OCI-LY1 (cell line): ENCODE results near the gene HORMAD2.

Source experiments
- H2AFZ ChIP-seq: fragments of 200-600 bp; sonication (generic), shearing (Covaris generic); 2 replicates; pipeline ENCODE4 v1.6.0; 2014; ENCODE audit warnings: antibody characterized with exemption, mild to moderate bottlenecking, low read length
- H3F3A ChIP-seq: fragments of 200-600 bp; sonication (generic), shearing (Covaris generic); 2 replicates; pipeline ENCODE4 v1.6.0; 2014; ENCODE audit warnings: mild to moderate bottlenecking, antibody characterized with exemption, low read length, moderate library complexity; ENCODE audit not compliant: insufficient read depth
- H3K27ac ChIP-seq: fragments of 200-600 bp; sonication (generic); 2 replicates; pipeline ENCODE4 v1.5.1; 2014; ENCODE audit warnings: low read length, mixed run types, mild to moderate bottlenecking, low read depth; ENCODE audit not compliant: poor library complexity, severe bottlenecking
- H3K27me3 ChIP-seq: fragments of 200-600 bp; sonication (generic); 2 replicates; pipeline ENCODE4 v1.6.0; 2014; ENCODE audit warnings: antibody characterized with exemption, mild to moderate bottlenecking, low read length, moderate library complexity; ENCODE audit not compliant: insufficient read depth
- H3K36me3 ChIP-seq: fragments of 200-600 bp; sonication (generic); 2 replicates; pipeline ENCODE4 v1.6.1; 2014; ENCODE audit warnings: mild to moderate bottlenecking, antibody characterized with exemption, low read length, moderate library complexity, mixed read lengths; ENCODE audit not compliant: insufficient read depth
- H3K4me1 ChIP-seq: fragments of 200-600 bp; sonication (generic); 2 replicates; pipeline ENCODE4 v1.5.1; 2014; ENCODE audit warnings: mild to moderate bottlenecking, low read length, moderate library complexity; ENCODE audit not compliant: insufficient read depth, severe bottlenecking
- H3K4me2 ChIP-seq: fragments of 200-600 bp; sonication (generic), shearing (Covaris generic); 2 replicates; pipeline ENCODE4 v1.6.1; 2014; ENCODE audit warnings: low read length
- H3K4me3 ChIP-seq: fragments of 200-600 bp; sonication (generic); 2 replicates; pipeline ENCODE4 v1.5.1; 2014; ENCODE audit warnings: low read length, low read depth, mild to moderate bottlenecking, mixed read lengths; ENCODE audit not compliant: poor library complexity, severe bottlenecking
- H3K79me2 ChIP-seq: fragments of 200-600 bp; shearing (Covaris generic); 2 replicates; pipeline ENCODE4 v1.6.1; 2016; ENCODE audit warnings: mixed run types, low read length, mixed read lengths; ENCODE audit not compliant: insufficient read depth
- H3K9ac ChIP-seq: fragments of 200-600 bp; sonication (generic), shearing (Covaris generic); 2 replicates; pipeline ENCODE4 v1.6.1; 2014; ENCODE audit warnings: mild to moderate bottlenecking, low read length, mixed read lengths
- H3K9me2 ChIP-seq: fragments of 200-600 bp; sonication (generic), shearing (Covaris generic); 2 replicates; pipeline ENCODE4 v1.6.1; 2014; ENCODE audit warnings: low read depth, mild to moderate bottlenecking, low read length, mixed read lengths
- H3K9me3 ChIP-seq: fragments of 200-600 bp; shearing (Covaris generic); 2 replicates; pipeline ENCODE4 v1.6.1; 2014; ENCODE audit warnings: low read length, mixed read lengths
- H4K20me1 ChIP-seq: fragments of 200-600 bp; sonication (generic), shearing (Covaris generic); 2 replicates; pipeline ENCODE4 v1.6.0; 2016; ENCODE audit warnings: mild to moderate bottlenecking, low read length; ENCODE audit not compliant: insufficient read depth
- EZH2 ChIP-seq: fragments of 200-600 bp; sonication (generic), shearing (Covaris generic); IDR thresholded peaks from 2 replicates; pipeline ENCODE4 v1.8.0; 2017; ENCODE audit warnings: borderline replicate concordance, mixed run types, mild to moderate bottlenecking, antibody characterized with exemption, low read length, moderate library complexity, mixed read lengths
- TF ChIP-seq, protein P1 (sequence below): fragments of 200-600 bp; sonication (generic), shearing (Covaris generic); IDR thresholded peaks from 2 replicates; pipeline ENCODE4 v1.5.1; 2017; ENCODE audit warnings: mild to moderate bottlenecking, antibody characterized with exemption, low read length, moderate library complexity, mixed read lengths

Gene HORMAD2

GRCh38 chr22:30161051-30161469 is 80.8 kb downstream of the HORMAD2 start:
- H2AFZ ChIP-seq: no peak overlapping the region
- no peaks in the 10 kb centered on the region for H3F3A ChIP-seq
- H3K9me2 ChIP-seq: no peaks in the 10 kb centered on the region
- H3K4me3 ChIP-seq: no peak overlapping the region
- no peak overlapping the region for H3K27ac ChIP-seq
- no peaks in the 10 kb centered on the region for H4K20me1 ChIP-seq
- H3K4me1 ChIP-seq: no peaks in the 10 kb centered on the region
- H3K9ac ChIP-seq: no peak overlapping the region
- H3K9me3 ChIP-seq: no peaks in the 10 kb centered on the region
- H3K36me3 ChIP-seq: no peaks in the 10 kb centered on the region
- no peak overlapping the region for H3K4me2 ChIP-seq
- H3K79me2 ChIP-seq: no peaks in the 10 kb centered on the region
- H3K27me3 ChIP-seq: no peaks in the 10 kb centered on the region; the same call in 1 of the 2 replicates
- TF ChIP-seq, protein P1, sequence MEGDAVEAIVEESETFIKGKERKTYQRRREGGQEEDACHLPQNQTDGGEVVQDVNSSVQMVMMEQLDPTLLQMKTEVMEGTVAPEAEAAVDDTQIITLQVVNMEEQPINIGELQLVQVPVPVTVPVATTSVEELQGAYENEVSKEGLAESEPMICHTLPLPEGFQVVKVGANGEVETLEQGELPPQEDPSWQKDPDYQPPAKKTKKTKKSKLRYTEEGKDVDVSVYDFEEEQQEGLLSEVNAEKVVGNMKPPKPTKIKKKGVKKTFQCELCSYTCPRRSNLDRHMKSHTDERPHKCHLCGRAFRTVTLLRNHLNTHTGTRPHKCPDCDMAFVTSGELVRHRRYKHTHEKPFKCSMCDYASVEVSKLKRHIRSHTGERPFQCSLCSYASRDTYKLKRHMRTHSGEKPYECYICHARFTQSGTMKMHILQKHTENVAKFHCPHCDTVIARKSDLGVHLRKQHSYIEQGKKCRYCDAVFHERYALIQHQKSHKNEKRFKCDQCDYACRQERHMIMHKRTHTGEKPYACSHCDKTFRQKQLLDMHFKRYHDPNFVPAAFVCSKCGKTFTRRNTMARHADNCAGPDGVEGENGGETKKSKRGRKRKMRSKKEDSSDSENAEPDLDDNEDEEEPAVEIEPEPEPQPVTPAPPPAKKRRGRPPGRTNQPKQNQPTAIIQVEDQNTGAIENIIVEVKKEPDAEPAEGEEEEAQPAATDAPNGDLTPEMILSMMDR: no peak
- no peak for TF ChIP-seq EZH2

GRCh38 chr22:30167296-30167695 is 87.0 kb downstream of the HORMAD2 start:
- TF ChIP-seq, protein P1: no peak
- TF ChIP-seq EZH2: no peak
- no peak overlapping the region for H3K9ac ChIP-seq
- H3K4me3 ChIP-seq: no peak overlapping the region
- no peaks in the 10 kb centered on the region for H3K4me1 ChIP-seq
- peaks cover 4% of the 10 kb centered on the region for H3K27me3 ChIP-seq
- H4K20me1 ChIP-seq: no peaks in the 10 kb centered on the region
- no peaks in the 10 kb centered on the region for H3K79me2 ChIP-seq
- H3F3A ChIP-seq: no peaks in the 10 kb centered on the region
- H3K27ac ChIP-seq: no peak overlapping the region
- no peaks in the 10 kb centered on the region for H3K36me3 ChIP-seq
- H3K9me2 ChIP-seq: no peaks in the 10 kb centered on the region
- H2AFZ ChIP-seq: no peak overlapping the region
- H3K4me2 ChIP-seq: no peak overlapping the region
- H3K9me3 ChIP-seq: no peaks in the 10 kb centered on the region

DNA sequence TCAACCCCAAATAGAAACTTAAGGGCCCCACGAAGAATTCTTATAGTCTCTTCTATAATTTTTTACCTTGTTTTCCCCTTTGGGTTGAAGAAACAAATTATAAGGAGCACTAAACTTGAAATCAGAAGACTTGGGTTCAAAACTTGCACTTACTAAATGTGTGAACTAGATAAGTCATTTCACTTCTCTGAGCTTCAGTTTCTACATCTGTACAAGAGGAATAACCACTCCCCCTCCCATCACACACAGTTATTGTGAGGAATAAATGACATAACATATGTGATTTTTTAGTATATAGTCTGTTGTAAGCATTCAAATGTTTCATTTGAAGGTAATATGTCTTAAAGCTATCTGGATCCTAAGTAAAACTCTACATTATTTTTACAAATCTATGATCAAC is 87.5 kb downstream of the HORMAD2 start:
- Histone ChIP-seq H3K79me2 (no peaks in the 10 kb centered on the region), H3K9me3 (no peaks in the 10 kb centered on the region), H3K9me2 (no peaks in the 10 kb centered on the region), H3K4me1 (no peaks in the 10 kb centered on the region), H3K36me3 (no peaks in the 10 kb centered on the region), H3F3A (no peaks in the 10 kb centered on the region), H2AFZ (no peak overlapping the region), H3K4me3 (no peak overlapping the region), H3K27ac (no peak overlapping the region), H3K9ac (no peak overlapping the region), H4K20me1 (no peaks in the 10 kb centered on the region), H3K27me3 (peaks cover 4% of the 10 kb centered on the region), H3K4me2 (no peak overlapping the region)
- TF ChIP-seq EZH2: no peak
- TF ChIP-seq, protein P1: no peak
